HG03354 (cell line): ENCODE results near the gene STARD4.

Source experiments
- ATAC-seq: cut with Tn5 transposase; IDR thresholded peaks from one replicate; pipeline ENCODE4 v1.9.1; 2021; ENCODE audit warnings: mild to moderate bottlenecking; ENCODE audit not compliant: unreplicated experiment, poor library complexity, severe bottlenecking

Gene STARD4

GRCh38 chr5:111478898-111479297 lies 33.4 kb downstream of the STARD4 start:
- ATAC-seq, result no peak

DNA sequence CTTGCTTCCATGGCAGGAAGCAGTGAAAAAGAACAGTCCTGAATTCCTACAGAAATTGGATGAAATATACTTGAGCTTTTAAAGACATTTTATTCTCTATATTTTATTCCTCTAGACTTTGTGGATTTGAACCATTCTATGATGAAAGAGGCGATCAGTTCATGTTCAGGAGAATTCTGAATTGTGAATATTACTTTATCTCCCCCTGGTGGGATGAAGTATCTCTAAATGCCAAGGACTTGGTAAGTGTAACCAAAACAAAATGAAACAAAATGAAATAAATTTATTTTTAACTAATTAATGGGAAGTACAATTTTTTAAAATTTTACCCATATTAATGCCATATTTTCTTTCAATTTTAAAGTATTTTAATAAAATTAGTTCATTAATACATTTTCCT lies 34.1 kb downstream of the STARD4 start:
- no peak for ATAC-seq

GRCh38 chr5:111472579-111472978 lies 39.8 kb downstream of the STARD4 start:
- ATAC-seq, result peak; percentile 63

DNA sequence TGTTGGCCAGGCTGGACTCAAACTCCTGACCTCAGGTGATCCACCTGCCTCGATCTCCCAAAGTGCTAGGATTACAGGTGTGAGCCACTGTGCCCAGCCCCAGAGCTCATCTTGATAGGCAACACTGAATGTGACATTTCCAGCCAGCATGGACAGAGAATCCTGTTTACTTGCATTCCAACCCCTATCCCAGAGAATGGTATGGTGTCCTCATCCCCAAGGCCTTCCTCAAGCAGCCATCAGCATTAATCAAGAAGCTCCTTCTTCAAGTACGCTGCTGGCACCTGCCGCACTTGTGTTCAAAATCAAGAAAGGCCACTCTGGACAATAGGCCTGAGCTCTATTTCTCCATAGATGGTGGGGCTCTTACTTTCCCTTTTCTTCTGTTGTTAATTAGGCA lies 40.2 kb downstream of the STARD4 start:
- no peak for ATAC-seq

DNA sequence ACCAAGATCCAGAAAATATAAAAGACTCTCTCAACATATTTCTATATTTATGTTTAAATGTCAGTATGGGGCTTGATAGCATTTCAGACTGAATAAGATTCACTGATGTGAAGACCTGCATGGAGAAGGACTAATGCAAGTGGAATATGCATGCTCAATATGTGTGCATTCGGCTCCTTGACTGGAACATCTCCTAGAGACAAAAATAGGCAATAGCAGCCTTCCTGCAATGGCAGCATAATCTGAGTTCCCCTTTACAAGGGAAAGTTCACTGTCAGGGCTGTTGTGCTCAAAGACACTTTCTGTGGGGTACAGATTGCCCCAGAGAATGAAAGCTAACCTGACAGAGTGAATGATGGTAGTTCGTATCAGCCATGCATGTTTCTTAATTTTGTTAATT lies 42.4 kb downstream of the STARD4 start:
- ATAC-seq, result no peak

DNA sequence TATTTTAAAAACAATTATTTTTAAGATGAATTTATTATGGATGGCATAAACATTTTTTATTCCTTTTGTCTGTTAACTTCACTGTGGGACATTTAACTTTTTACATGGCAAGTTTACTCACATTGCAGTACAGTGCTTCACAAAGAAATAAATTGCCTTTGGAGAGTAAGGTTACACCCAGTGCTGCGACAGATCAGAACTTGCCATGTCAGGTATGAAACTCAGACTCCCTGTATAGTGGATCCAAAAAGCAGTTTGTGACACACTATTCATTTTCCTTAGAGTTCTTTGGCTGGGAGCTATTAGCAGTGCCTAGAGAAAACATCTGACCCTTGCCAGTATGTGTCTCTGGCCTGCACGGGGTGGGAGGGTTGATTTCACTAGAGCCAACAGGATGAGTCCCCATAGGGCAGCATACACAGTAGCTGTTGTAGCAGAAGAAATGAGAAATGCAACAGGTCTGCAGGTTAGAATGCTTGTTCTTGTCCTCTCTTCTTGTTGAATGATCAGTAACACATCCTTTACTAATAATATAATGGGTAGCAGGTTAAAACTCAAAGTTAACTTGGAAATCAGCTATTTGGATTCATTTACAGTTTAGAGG lies 42.9 kb downstream of the STARD4 start:
- ATAC-seq, result no peak

- ATAC-seq, result no peak
These were observed 49.0 kb downstream of the STARD4 start for GRCh38 chr5:111463311-111463710.

DNA sequence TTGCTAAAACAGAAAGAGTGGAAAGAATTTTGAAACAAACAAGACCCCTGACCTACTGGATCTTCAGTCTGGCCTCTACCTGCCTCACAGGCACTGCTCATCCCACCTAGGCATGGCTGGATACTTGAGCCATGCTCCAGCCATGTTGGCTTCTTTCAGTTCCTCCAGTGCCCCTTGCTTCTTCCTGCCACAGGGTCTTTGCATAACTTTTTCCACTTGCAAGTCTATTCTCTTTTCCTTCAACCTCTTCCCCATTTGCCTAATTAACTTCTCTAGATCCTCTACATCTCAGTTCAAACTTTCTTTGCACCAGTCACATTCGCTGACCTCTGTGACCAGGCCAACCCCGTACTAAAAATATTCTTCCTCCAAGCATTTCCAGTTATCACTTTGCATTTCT lies 50.4 kb downstream of the STARD4 start:
- no peak for ATAC-seq

GRCh38 chr5:111461255-111461671 lies 51.1 kb downstream of the STARD4 start:
- peak; percentile 62 for ATAC-seq

DNA sequence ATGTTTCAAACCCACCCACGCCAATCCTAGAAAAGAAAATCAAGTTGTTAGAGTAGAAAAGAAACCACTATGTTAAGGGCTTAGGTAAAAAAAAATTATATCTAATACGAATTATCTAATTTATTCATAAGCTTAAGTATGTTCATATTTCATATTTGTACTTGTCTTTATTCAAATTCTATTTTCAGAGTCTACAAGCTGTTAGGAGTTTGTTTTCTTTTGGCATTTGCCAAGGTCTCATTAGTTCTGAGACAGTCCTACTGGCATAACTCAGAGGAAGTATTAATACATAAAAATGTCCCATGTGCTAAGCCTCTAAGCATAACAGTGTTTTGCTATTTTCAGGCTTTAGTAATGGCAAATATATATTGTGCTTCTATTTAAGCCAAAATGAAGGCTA lies 57.6 kb downstream of the STARD4 start:
- ATAC-seq, result no peak

DNA sequence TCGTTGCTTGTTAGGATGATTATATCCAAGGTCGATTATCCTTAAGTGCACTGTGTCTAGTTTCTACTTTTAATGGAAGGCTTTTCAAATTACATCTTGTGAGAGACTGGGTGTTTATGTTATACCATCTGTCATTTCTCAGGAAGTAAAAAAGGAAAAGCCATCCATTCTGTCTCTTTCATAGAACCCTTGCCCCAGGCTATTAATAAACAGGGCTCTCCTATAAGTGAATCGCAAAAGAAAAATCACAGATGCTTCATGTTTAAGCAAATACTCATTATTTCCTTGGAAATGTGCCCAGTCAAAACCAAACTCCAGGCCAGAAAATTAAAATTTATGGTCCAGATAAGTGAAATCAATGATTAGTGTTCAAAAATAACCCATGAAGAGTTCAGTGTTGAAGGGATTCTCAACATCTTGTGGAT lies 58.1 kb downstream of the STARD4 start:
- ATAC-seq, result no peak

DNA sequence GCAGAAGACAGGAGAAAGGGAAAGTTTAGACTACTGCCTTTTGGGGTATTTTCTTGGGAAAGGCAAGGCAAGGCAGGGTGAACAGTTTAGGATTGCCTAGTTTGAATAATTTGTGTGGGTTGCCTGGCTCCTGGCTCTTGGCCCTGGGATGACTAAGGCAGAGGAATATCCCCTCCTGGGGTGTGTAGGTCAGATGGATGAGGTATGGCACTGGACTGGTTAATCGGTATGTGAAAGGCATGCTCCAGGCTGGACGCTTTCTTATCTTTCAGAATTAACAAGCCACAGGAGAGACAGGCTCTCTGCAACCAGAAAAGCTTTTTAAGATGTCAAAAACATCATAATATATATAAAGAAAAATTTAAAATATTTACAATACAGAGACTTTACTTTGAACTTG lies 58.6 kb downstream of the STARD4 start:
- no peak for ATAC-seq

DNA sequence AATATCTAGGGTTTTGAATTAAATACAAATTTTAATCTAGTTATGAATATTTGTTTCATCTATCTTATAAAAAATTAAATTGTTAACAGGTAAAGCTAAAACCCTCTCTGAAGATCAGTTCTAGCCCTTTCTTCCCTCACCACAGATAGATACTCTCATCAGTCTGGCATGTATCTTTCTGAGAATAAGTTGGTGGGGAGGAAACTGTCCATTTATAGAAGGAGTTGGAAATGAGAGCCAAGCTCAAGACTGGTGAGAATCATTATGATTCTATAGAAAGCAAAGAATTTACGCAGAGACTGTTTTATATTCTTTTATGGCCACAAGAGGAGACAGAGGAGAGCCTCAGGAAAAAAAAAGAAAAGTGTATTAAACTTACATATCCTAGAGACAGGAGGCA lies 59.0 kb downstream of the STARD4 start:
- ATAC-seq, result no peak

- no peak for ATAC-seq
These were observed 64.5 kb downstream of the STARD4 start for GRCh38 chr5:111447822-111448221.

DNA sequence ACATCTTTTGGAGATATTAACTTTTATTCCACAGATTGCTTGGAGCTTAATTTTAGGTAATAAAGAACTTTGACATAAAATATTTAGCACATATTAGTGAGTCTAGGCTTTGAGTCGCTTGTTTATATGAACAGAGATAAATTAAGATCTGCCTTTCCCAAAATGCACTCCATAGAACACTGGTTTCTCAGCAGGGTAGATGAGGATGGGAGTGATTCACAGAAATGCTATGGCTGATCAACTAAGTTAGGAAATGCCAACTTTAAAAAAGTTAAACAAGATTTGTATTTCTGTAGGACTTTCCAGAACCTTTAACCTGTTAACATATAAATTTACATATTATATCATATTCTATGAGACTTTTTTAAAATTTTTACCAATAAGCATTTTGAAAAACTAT lies 65.2 kb downstream of the STARD4 start:
- no peak for ATAC-seq
